Activated T-cell treated with anti-CD3 and anti-CD28 coated beads for 4 hours (primary cell): ENCODE measurements around the gene VRK1.

Experiments used
- DNase-seq: peaks from one replicate; pipeline ENCODE4 v3.0.0-alpha.2; 2020

Gene VRK1

GRCh38 chr14:96928779-96929380 lies 131.7 kb downstream of the VRK1 start:
- DNase-seq: no peak

GRCh38 chr14:96929950-96930349 lies 132.8 kb downstream of the VRK1 start:
- DNase-seq: no peak

- no peak for DNase-seq
These were observed 133.3 kb downstream of the VRK1 start for GRCh38 chr14:96930526-96930925.
